GM19239 (cell line): ENCODE data around the gene DAZ4.
"Not testable (repeated sequence)": the region's sequence is repeated elsewhere in the genome, so short reads cannot be mapped to it uniquely, and the experiment has no call there.

Source experiments
- DNase-seq: peaks from one replicate; pipeline ENCODE4 v3.0.0; 2011; ENCODE audit warnings: low spot score; ENCODE audit not compliant: insufficient read length
- FAIRE-seq: peaks from 2 replicates; lab custom pipeline; 2011; peaks lifted over from hg19 to GRCh38; lab: Jason Lieb, UNC

Gene DAZ4

DNA sequence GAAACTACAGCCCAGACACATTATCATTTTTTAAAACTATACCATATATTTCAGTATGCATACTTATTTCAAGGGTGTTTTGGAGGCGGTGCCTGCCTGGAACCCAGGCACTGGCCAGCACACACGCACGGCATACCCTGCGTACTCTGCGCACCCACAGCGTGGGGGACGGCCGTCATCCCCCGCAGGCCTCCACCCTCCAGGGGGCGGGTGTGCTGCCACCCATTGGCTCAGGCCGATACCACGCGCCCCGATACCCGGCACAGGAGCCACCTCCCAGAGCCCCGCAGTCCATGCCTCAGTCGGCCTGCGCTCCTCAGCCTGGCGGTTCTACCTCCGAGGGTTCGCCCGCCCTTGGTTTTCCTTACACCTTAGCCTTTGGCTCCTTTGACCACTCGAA lies at the start of gene DAZ4:
Gene DAZ4, plus strand, starts transcription at position 301 of the 400 bp plus-strand sequence. CDS start 208 bp downstream, outside the sequence.
- not testable (repeated sequence) for DNase-seq, FAIRE-seq

- DNase-seq, FAIRE-seq: not testable (repeated sequence)
Measured at GRCh38 chrY:24813293-24813692, 20.4 kb upstream of the DAZ4 start, which contains the start of gene DAZ3. DAZ3 (minus strand) TSS chrY:24813393; CDS start chrY:24813185, 208 bp downstream.

- not testable (repeated sequence) for FAIRE-seq
Measured at GRCh38 chrY:24821836-24822235, 11.9 kb upstream of the DAZ4 start.

GRCh38 chrY:24824184-24824879 lies 9.4 kb upstream of the DAZ4 start:
- FAIRE-seq: not testable (repeated sequence)

More at GRCh38 chrY:24821836-24822235, 11.9 kb upstream of the DAZ4 start:
- not testable (repeated sequence) for DNase-seq

GRCh38 chrY:24825069-24825468 lies 8.7 kb upstream of the DAZ4 start:
- not testable (repeated sequence) for DNase-seq, FAIRE-seq

More at GRCh38 chrY:24824184-24824879, 9.4 kb upstream of the DAZ4 start:
- DNase-seq: not testable (repeated sequence)
